Left renal cortex interstitium (tissue), 4 donors: ENCODE results near the gene TMEM106C. TPM values are rescaled to one million over a fixed set of nuclear protein-coding genes. Genes with fewer than 3 reads are reported as not detected.

ENCODE experiments used
- DNase-seq, 4 donors: peaks; one replicate each; pipeline ENCODE4 v3.0.0-alpha.2; 2013; ENCODE audit warnings: low read depth in 4 of 4, low spot score in 2 of 4, missing footprints in 1 of 4
- polyA plus RNA-seq, 4 donors: library from polyadenylated mRNA; unstranded; fragments of 120-200 nt; gene quantifications; one replicate each; pipeline ENCODE4 v1.2.1, GENCODE V29; 2013; ENCODE audit not compliant: insufficient read length in 4 of 4

Gene TMEM106C
- polyA plus RNA-seq, 4 donors = 128 to 130 (median 130) TPM

GRCh38 chr12:47979166-47979565, 15.8 kb downstream of the TMEM106C start:
- DNase-seq = no peak

GRCh38 chr12:47979686-47980085, 16.3 kb downstream of the TMEM106C start:
- DNase-seq = no peak

- DNase-seq = no peak
These were observed 16.8 kb downstream of the TMEM106C start for GRCh38 chr12:47980197-47980596.

- no peak for DNase-seq
These were observed 17.5 kb downstream of the TMEM106C start for GRCh38 chr12:47980779-47981495.

- no peak for DNase-seq
These were observed 18.3 kb downstream of the TMEM106C start for GRCh38 chr12:47981496-47982260.

- no peak for DNase-seq
These were observed 18.9 kb downstream of the TMEM106C start for GRCh38 chr12:47982311-47982710.

GRCh38 chr12:47982770-47983169, 19.4 kb downstream of the TMEM106C start:
- no peak for DNase-seq

GRCh38 chr12:47983541-47984115, 20.2 kb downstream of the TMEM106C start:
- no peak for DNase-seq

GRCh38 chr12:47984331-47984801, 21.0 kb downstream of the TMEM106C start:
- DNase-seq = no peak

- no peak for DNase-seq
These were observed 22.3 kb downstream of the TMEM106C start for GRCh38 chr12:47985596-47986290.

GRCh38 chr12:47986291-47986660, 22.9 kb downstream of the TMEM106C start:
- DNase-seq = no peak

GRCh38 chr12:47986832-47987231, 23.4 kb downstream of the TMEM106C start:
- no peak for DNase-seq

- no peak for DNase-seq
These were observed 24.1 kb downstream of the TMEM106C start for GRCh38 chr12:47987411-47988072.

GRCh38 chr12:47988073-47989022, 25.0 kb downstream of the TMEM106C start:
- no peak for DNase-seq

- no peak for DNase-seq
These were observed 25.6 kb downstream of the TMEM106C start for GRCh38 chr12:47989023-47989417.

- DNase-seq = no peak
These were observed 26.3 kb downstream of the TMEM106C start for GRCh38 chr12:47989666-47990065.

GRCh38 chr12:47990351-47991105, 27.1 kb downstream of the TMEM106C start:
- no peak for DNase-seq
